ENCODE measurements around the gene AMD1. TPM values are rescaled to one million over a fixed set of nuclear protein-coding genes. Genes with fewer than 3 reads are reported as not detected.

AMD1 gene
- total and polyA plus RNA-seq, 2 of the 8 experiments (the other 6 are each of a cell fraction or from before 2014, with no cell fraction given) = 60.9 to 177 TPM

DNA sequence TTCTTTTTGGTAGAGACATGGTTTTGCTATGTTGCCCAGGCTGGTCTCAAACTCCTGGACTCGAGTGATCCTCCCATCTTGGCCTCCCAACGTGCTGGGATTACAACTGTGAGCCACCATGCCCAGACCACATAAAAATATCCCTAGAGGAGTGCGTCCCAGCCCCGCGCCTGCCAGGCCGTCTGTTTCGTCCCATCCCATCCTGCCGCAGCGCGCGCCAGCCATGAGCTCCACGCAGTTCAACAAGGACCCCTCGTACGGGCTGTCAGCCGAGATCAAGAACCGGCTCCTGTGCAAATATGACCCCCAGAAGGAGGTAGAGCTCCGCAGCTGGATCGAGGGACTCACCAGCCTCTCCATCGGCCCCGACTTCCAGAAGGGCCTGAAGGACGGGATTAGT lies 16.6 kb upstream of the AMD1 start:
- H2BK5ac ChIP-seq (ENCODE audit: low read depth, low read length) = no peak overlapping the region
- H4K91ac ChIP-seq (replicated peaks; ENCODE audit: insufficient read length, low read length) = no peak overlapping the region
- H3K79me2 ChIP-seq (ENCODE audit: control insufficient read depth in 1 of 2, insufficient read depth in 2 of 2, low read length in 2 of 2) = no peaks in the 10 kb centered on the region
- no peak overlapping the region for H2BK12ac ChIP-seq (ENCODE audit: low read depth, low read length)
- H4K5ac ChIP-seq (ENCODE audit: insufficient read length, low read depth, low read length) = no peak overlapping the region
- FAIRE-seq (no peak), DNase-seq (ENCODE audit: low read depth in 1 of 2, low spot score in 2 of 2) (no peak)
- no peak overlapping the region for H2AK5ac ChIP-seq (ENCODE audit: low read depth, low read length)
- no peak overlapping the region for H2BK120ac ChIP-seq (replicated peaks; ENCODE audit: low read depth, low read length)
- no peak overlapping the region for H3K4ac ChIP-seq (replicated peaks; ENCODE audit: insufficient read length, low read depth, low read length)
- H3K23me2 ChIP-seq (ENCODE audit: low read depth, low read length) = no peaks in the 10 kb centered on the region
- H3K9ac ChIP-seq (replicated peaks in 1 of 4; ENCODE audit: extremely low read depth in 1 of 4, low read depth in 3 of 4, low read length in 3 of 4) = no peak overlapping the region
- peaks cover 0 to 1% of the 10 kb centered on the region in 2 experiments for H4K20me1 ChIP-seq (replicated peaks in 1 of 2; ENCODE audit: control insufficient read depth in 1 of 2, insufficient read depth in 2 of 2, low read length in 2 of 2)
- H3K56ac ChIP-seq (replicated peaks; ENCODE audit: insufficient read length, low read depth, low read length) = no peak overlapping the region
- H3K23ac ChIP-seq (ENCODE audit: insufficient read length) = no peak overlapping the region
- no peak overlapping the region for H2BK20ac ChIP-seq (ENCODE audit: low read length)
- H3K27ac ChIP-seq (ENCODE audit: low read depth, low read length) = no peak overlapping the region
- no peak overlapping the region for H3K4me3 ChIP-seq (ENCODE audit: extremely low read depth in 1 of 4, insufficient read depth in 2 of 4, low read depth in 3 of 4, low read length in 4 of 4)
- no peaks in the 10 kb centered on the region for H3K9me3 ChIP-seq (ENCODE audit: insufficient read depth in 2 of 2, low read depth in 1 of 2, low read length in 1 of 2)
- WGBS, 2 experiments (ENCODE audit: extremely low coverage in 1 of 2, insufficient coverage in 1 of 2, insufficient read length in 1 of 2, insufficient replicate concordance in 2 of 2, low coverage in 1 of 2, low lambda C conversion rate in 2 of 2, missing lambda C conversion rate in 1 of 2) = 96% methylated on average over 21 of the region's 21 CpGs; no CpG with 5 or more reads in 1 of the 2 experiments
- H2BK15ac ChIP-seq (ENCODE audit: low read length) = no peak overlapping the region
- H2AFZ ChIP-seq (ENCODE audit: low read length) = no peak overlapping the region
- no peaks in the 10 kb centered on the region for H3K36me3 ChIP-seq (ENCODE audit: control insufficient read depth in 2 of 4, insufficient read depth in 4 of 4, low read length in 3 of 4)
- no peak overlapping the region for H3K14ac ChIP-seq (ENCODE audit: insufficient read length)
- POLR2A ChIA-PET (ENCODE audit: partially characterized antibody) = interaction anchor here (4.1 kb wide), 1 partner anchor 16 kb away, joined by 30 read pairs; the partner anchor contains the start of gene AMD1
- no peaks in the 10 kb centered on the region for H3K79me1 ChIP-seq (ENCODE audit: low read depth, low read length)
- CTCF ChIA-PET (ENCODE audit: partially characterized antibody) = interaction anchor here (0.6 kb wide), 1 partner anchor 32 kb away, joined by 4 read pairs; no protein-coding TSS in a partner anchor
- H4K8ac ChIP-seq (ENCODE audit: extremely low read depth, insufficient read depth, low read length) = no peak overlapping the region
- H3K27me3 ChIP-seq (replicated peaks in 1 of 4; ENCODE audit: control insufficient read depth in 3 of 4, extremely low read depth in 1 of 4, insufficient read depth in 3 of 4, low read length in 3 of 4) = no peaks in the 10 kb centered on the region
- H3K18ac ChIP-seq (ENCODE audit: extremely low read depth, low read length) = no peak overlapping the region
- no peak overlapping the region for H3K4me2 ChIP-seq (ENCODE audit: insufficient read depth in 1 of 2, low read depth in 2 of 2, low read length in 2 of 2)
- H3K4me1 ChIP-seq (replicated peaks in 1 of 4; ENCODE audit: control insufficient read depth in 3 of 4, insufficient read depth in 4 of 4, low read length in 3 of 4) = no peaks in the 10 kb centered on the region
- TF ChIP-seq SIN3A (conservative IDR thresholded peaks at IDR 0.05 in 1 of 2, IDR thresholded peaks at IDR 0.05 in 1 of 2; ENCODE audit: low read depth in 1 of 2, low read length in 2 of 2) (no peak), KDM1A (IDR thresholded peaks at IDR 0.05; ENCODE audit: borderline replicate concordance, low read length) (no peak), CTCF (IDR thresholded peaks at IDR 0.05; ENCODE audit: control extremely low read depth in 1 of 3, insufficient read depth in 1 of 3, low read depth in 1 of 3, low read length in 3 of 3) (no peak), BCL11A (IDR thresholded peaks at IDR 0.05; ENCODE audit: low read depth in 2 of 2, low read length in 2 of 2) (no peak), ZNF274 (IDR thresholded peaks at IDR 0.05; ENCODE audit: borderline replicate concordance, extremely low read depth, low read length) (no peak), PHF8 (conservative IDR thresholded peaks at IDR 0.05; ENCODE audit: low read depth, low read length) (no peak), TEAD4 (IDR thresholded peaks at IDR 0.05; ENCODE audit: low read depth, low read length) (no peak), MAFK (IDR thresholded peaks at IDR 0.05; ENCODE audit: low read depth, low read length) (no peak), CBX5 (IDR thresholded peaks at IDR 0.05; ENCODE audit: low read depth, low read length) (no peak), SP1 (IDR thresholded peaks at IDR 0.05; ENCODE audit: low read depth, low read length) (no peak), SRF (IDR thresholded peaks at IDR 0.05; ENCODE audit: low read depth, low read length) (no peak), POLR2A (IDR thresholded peaks at IDR 0.05; ENCODE audit: control extremely low read depth in 1 of 2, low read depth in 2 of 2, low read length in 2 of 2) (no peak), GTF2F1 (IDR thresholded peaks at IDR 0.05; ENCODE audit: borderline replicate concordance, low read depth, low read length) (no peak)

Data from H1 (cell line).